RWPE1 (cell line): ENCODE measurements around the gene ISG20.
"Not testable (repeated sequence)": the region's sequence is repeated elsewhere in the genome, so short reads cannot be mapped to it uniquely, and the experiment has no call there.

Source experiments
- CTCF ChIA-PET: fragments of 350-600 bp; sonication (Branson Sonifier 250); formaldehyde crosslinking; extraction: SDS; loops from one replicate; lab custom pipeline; 2021; lab: Yijun Ruan, JAX
- POLR2A ChIA-PET: fragments of 400-600 bp; formaldehyde crosslinking; extraction: SDS; loops from one replicate; lab custom pipeline; 2020; ENCODE audit warnings: antibody characterized with exemption; ENCODE audit not compliant: low non-redundant PET; lab: Yijun Ruan, JAX
- DNase-seq: peaks from one replicate; pipeline ENCODE4 v3.0.0; 2012; ENCODE audit warnings: low spot score
- H3K27ac ChIP-seq: fragments of 450-650 bp; 2 replicates; pipeline ENCODE4 v1.5.1; 2017
- CTCF ChIP-seq: fragments of 450-650 bp; conservative IDR thresholded peaks from 2 replicates; pipeline ENCODE4 v1.5.1; 2017; ENCODE audit warnings: low read depth, mild to moderate bottlenecking

The ISG20 gene

GRCh38 chr15:88629071-88629470 lies 9.7 kb upstream of the ISG20 start:
- ChIA-PET CTCF (no interaction called here), POLR2A (no interaction called here)
- DNase-seq = no peak
- H3K27ac ChIP-seq = peak overlapping the region; percentile 70
- no peak for TF ChIP-seq CTCF

GRCh38 chr15:88630141-88630721 lies 8.6 kb upstream of the ISG20 start:
- DNase-seq = no peak
- ChIA-PET CTCF (interaction anchor here (0.6 kb wide), 1 partner anchor 142 kb away, joined by 5 read pairs; no protein-coding TSS in a partner anchor), POLR2A (no interaction called here)
- TF ChIP-seq CTCF = no peak
- peak overlapping the region; percentile 70 for H3K27ac ChIP-seq

GRCh38 chr15:88630798-88631463 lies 7.9 kb upstream of the ISG20 start:
- no peak for DNase-seq
- H3K27ac ChIP-seq = peak overlapping the region; percentile 70
- no peak for TF ChIP-seq CTCF
- CTCF ChIA-PET = no interaction called here
- POLR2A ChIA-PET = no interaction called here

GRCh38 chr15:88631464-88632028 lies 7.3 kb upstream of the ISG20 start:
- ChIA-PET CTCF (no interaction called here), POLR2A (no interaction called here)
- DNase-seq = no peak
- TF ChIP-seq CTCF = no peak
- peak overlapping the region; percentile 70 for H3K27ac ChIP-seq

- peak overlapping the region; percentile 70 for H3K27ac ChIP-seq
- DNase-seq, CTCF ChIA-PET, POLR2A ChIA-PET: not testable (repeated sequence)
Observed at GRCh38 chr15:88632797-88633196, 6.0 kb upstream of the ISG20 start.

GRCh38 chr15:88634449-88634848 lies 4.4 kb upstream of the ISG20 start:
- CTCF ChIA-PET = no interaction called here
- DNase-seq = no peak
- POLR2A ChIA-PET = interaction anchor here (0.6 kb wide), 1 partner anchor 1831 kb away, joined by 4 read pairs; no protein-coding TSS in a partner anchor
- H3K27ac ChIP-seq = no peak overlapping the region
- no peak for TF ChIP-seq CTCF

- CTCF ChIA-PET = interaction anchor here (0.6 to 0.8 kb wide), 2 partner anchors 13 to 512 kb away, joined by 3 to 4 read pairs; no protein-coding TSS in a partner anchor
- H3K27ac ChIP-seq = no peak overlapping the region
- DNase-seq = no peak
- no peak for TF ChIP-seq CTCF
- POLR2A ChIA-PET = no interaction called here
Observed at GRCh38 chr15:88635318-88635717, 3.5 kb upstream of the ISG20 start.
